Inflammatory macrophage treated with lipopolysaccharide for 4 hours (primary cell): ENCODE measurements around the gene KRT28.

Source experiments
- DNase-seq: peaks from one replicate; pipeline ENCODE4 v3.0.0-alpha.2; 2020

Gene KRT28

GRCh38 chr17:40799859-40800258, at the start of gene KRT28:
Gene KRT28, minus strand, starts transcription at chr17:40799959. Its CDS starts 66 bp downstream, at chr17:40799893.
- DNase-seq, result no peak

GRCh38 chr17:40848583-40849235, 49.0 kb upstream of the KRT28 start:
- DNase-seq, result no peak

GRCh38 chr17:40846515-40847144, 46.9 kb upstream of the KRT28 start:
- no peak for DNase-seq

GRCh38 chr17:40844671-40845107, 44.9 kb upstream of the KRT28 start:
- no peak for DNase-seq

GRCh38 chr17:40843242-40843641, 43.5 kb upstream of the KRT28 start:
- DNase-seq, result no peak

- DNase-seq, result no peak
Observed at GRCh38 chr17:40841246-40841645, 41.5 kb upstream of the KRT28 start.

- DNase-seq, result no peak
Observed at GRCh38 chr17:40839194-40839593, 39.4 kb upstream of the KRT28 start.

- DNase-seq, result no peak
Observed at GRCh38 chr17:40836020-40836419, 36.3 kb upstream of the KRT28 start.

GRCh38 chr17:40833882-40834281, 34.1 kb upstream of the KRT28 start:
- DNase-seq, result no peak

GRCh38 chr17:40832840-40833239, 33.1 kb upstream of the KRT28 start:
- DNase-seq, result no peak

GRCh38 chr17:40830085-40830776, 30.5 kb upstream of the KRT28 start:
- no peak for DNase-seq

- no peak for DNase-seq
Observed at GRCh38 chr17:40828454-40829044, 28.8 kb upstream of the KRT28 start.

GRCh38 chr17:40827746-40828453, 28.1 kb upstream of the KRT28 start:
- DNase-seq, result no peak

GRCh38 chr17:40825599-40825998, 25.8 kb upstream of the KRT28 start:
- no peak for DNase-seq

- no peak for DNase-seq
Observed at GRCh38 chr17:40824015-40824832, 24.5 kb upstream of the KRT28 start.

GRCh38 chr17:40822132-40822812, 22.5 kb upstream of the KRT28 start, which contains the start of gene KRT10:
Gene KRT10, minus strand, starts transcription at chr17:40822614. Its CDS starts 29 bp downstream, at chr17:40822585.
- no peak for DNase-seq

- no peak for DNase-seq
Observed at GRCh38 chr17:40821536-40821935, 21.8 kb upstream of the KRT28 start.

GRCh38 chr17:40820228-40820838, 20.6 kb upstream of the KRT28 start:
- no peak for DNase-seq

- DNase-seq, result no peak
Observed at GRCh38 chr17:40819528-40820125, 19.9 kb upstream of the KRT28 start.

GRCh38 chr17:40818733-40819527, 19.2 kb upstream of the KRT28 start:
- peak; percentile 88 for DNase-seq
